ENCODE data around the gene KLHDC3. TPM values are rescaled to one million over a fixed set of nuclear protein-coding genes. Genes with fewer than 3 reads are reported as not detected.

Gene KLHDC3
- total and polyA plus RNA-seq, 9 of the 15 experiments (the other 6 are each of a cell fraction or from before 2014, with no cell fraction given) = 4.5 to 171 (median 107) TPM

- TF ChIP-seq RBBP5 (IDR thresholded peaks at IDR 0.05; ENCODE audit: borderline replicate concordance, insufficient read depth, low read length, poor library complexity, severe bottlenecking) (no peak), KLF6 (CRISPR knock-in tag; IDR thresholded peaks at IDR 0.05; ENCODE audit: borderline replicate concordance) (no peak)
These were observed 38.3 kb downstream of the KLHDC3 start (continued) for GRCh38 chr6:43052225-43052841.

- in situ Hi-C loops (cut with MboI) (no loop called here), intact Hi-C loops (cut with micrococcal nuclease) (no loop called here)
- Histone ChIP-seq H4K20me1 (replicated peaks; ENCODE audit: control insufficient read depth, insufficient read depth, low read length) (no peaks in the 10 kb centered on the region), H3K36me3 (ENCODE audit: control insufficient read depth, insufficient read depth, low read length) (peaks cover 69% of the 10 kb centered on the region), H3K9me3 (replicated peaks; ENCODE audit: control insufficient read depth, insufficient read depth, low read depth, low read length) (no peaks in the 10 kb centered on the region), H3K27me3 (ENCODE audit: control insufficient read depth in 2 of 2, insufficient read depth in 2 of 2, low read length in 2 of 2) (no peaks in the 10 kb centered on the region), H3K9ac (ENCODE audit: insufficient read depth in 1 of 2, low read depth in 2 of 2, low read length in 2 of 2) (peak overlapping the region; percentile 96 to 97), H3K27ac (ENCODE audit: extremely low read depth, low read depth, low read length) (peak overlapping the region; percentile 95), H3K4me2 (ENCODE audit: insufficient read depth, low read length) (peak overlapping the region; percentile 93), H2AFZ (ENCODE audit: low read depth, low read length) (peak overlapping the region; percentile 78), H3K9me1 (ENCODE audit: control insufficient read depth, insufficient read depth, low read length) (peaks cover 9% of the 10 kb centered on the region), H3K79me2 (ENCODE audit: control insufficient read depth, insufficient read depth, low read length) (peaks cover 29% of the 10 kb centered on the region), H3K4me1 (replicated peaks in 1 of 2; ENCODE audit: control insufficient read depth in 2 of 2, insufficient read depth in 2 of 2, low read length in 2 of 2) (peaks cover 21 to 29% of the 10 kb centered on the region in 2 experiments), H3K4me3 (peak overlapping the region; percentile 73)
- POLR2A ChIA-PET = interaction anchor here (0.6 to 3.2 kb wide), 11 partner anchors 8 to 98 kb away, joined by 3 to 22 read pairs (median 5); partner anchors contain the start of genes KLHDC3 and MEA1
- FAIRE-seq = peak; percentile 65
- ATAC-seq = peak; percentile 66
- no TSS peak for BruUV-seq (replicated peaks)
- CTCF ChIA-PET (ENCODE audit: low intra/inter-chr PET ratio) = interaction anchor here (0.6 to 0.7 kb wide), 2 partner anchors 17 to 119 kb away, joined by 3 to 5 read pairs; no protein-coding TSS in a partner anchor
- WGBS (ENCODE audit: insufficient coverage, low coverage, missing lambda C conversion rate) = 10% methylated on average over 22 of the region's 22 CpGs
- DNase-seq (ENCODE audit: extremely low read depth in 1 of 4, low spot score in 3 of 4) = peak in 2 of 4 experiments; percentile 60 to 67
- TF ChIP-seq SMARCA4 (IDR thresholded peaks at IDR 0.05) (peak; percentile 56), DMBX1 (CRISPR knock-in tag; IDR thresholded peaks at IDR 0.05; ENCODE audit: borderline replicate concordance) (no peak), CAMTA2 (CRISPR knock-in tag; conservative IDR thresholded peaks at IDR 0.05) (no peak), ATF3 (IDR thresholded peaks at IDR 0.05) (no peak), ATF3 (CRISPR knock-in tag; conservative IDR thresholded peaks at IDR 0.05) (0 out of 2 replicates have a peak, but pooled peaks have one; percentile 60), BMI1 (IDR thresholded peaks at IDR 0.05; ENCODE audit: low read length) (no peak), ELK1 (CRISPR knock-in tag; IDR thresholded peaks at IDR 0.05) (no peak), NKRF (IDR thresholded peaks at IDR 0.05; ENCODE audit: borderline replicate concordance) (0 out of 2 replicates have a peak, but pooled peaks have one; percentile 30), CTCF (IDR thresholded peaks at IDR 0.05 in 2 of 3, conservative IDR thresholded peaks at IDR 0.05 in 1 of 3; ENCODE audit: insufficient read depth in 2 of 3, low read depth in 1 of 3, low read length in 3 of 3) (peak in 1 of 3 experiments; percentile 10; a peak in 1 of 6 replicates)
These were observed 38.9 kb downstream of the KLHDC3 start for GRCh38 chr6:43052842-43053544.
